ENCODE results near the gene KPNA6. TPM values are rescaled to one million over a fixed set of nuclear protein-coding genes. Genes with fewer than 3 reads are reported as not detected.
A peak's percentile ranks its signal among the peaks of the same experiment; 100 is the strongest.

Gene KPNA6
- total RNA-seq, 1 experiment from 2014 or later: 114 TPM

- no peak within 1 kb of the TSS for H2AK5ac ChIP-seq (ENCODE audit: insufficient read length, low read length)
- DNase-seq: peak; percentile 97
- H2BK12ac ChIP-seq (ENCODE audit: insufficient read length, low read depth, low read length): no peak within 1 kb of the TSS
- H3K4me1 Mint-ChIP-seq: peaks cover 28 to 33% of the 10 kb centered on the region in 2 experiments
- H2AFZ ChIP-seq (ENCODE audit: low read length): no peak within 1 kb of the TSS
- H3K4ac ChIP-seq (ENCODE audit: low read depth, low read length): no peak within 1 kb of the TSS
- no peak within 1 kb of the TSS for H3K23ac ChIP-seq (ENCODE audit: insufficient read length, low read depth, low read length)
- H3K36me3 Mint-ChIP-seq (ENCODE audit: insufficient read depth in 1 of 3, low read depth in 3 of 3): peaks cover 28 to 54% (median 39%) of the 10 kb centered on the region in 3 experiments
- H3K4me2 ChIP-seq (ENCODE audit: insufficient read depth, insufficient read length, low read length): peak within 1 kb of the TSS; percentile 77
- peaks cover 6% of the 10 kb centered on the region for H3K79me1 ChIP-seq (ENCODE audit: insufficient read depth, low read depth, low read length, poor library complexity, severe bottlenecking)
- H3K14ac ChIP-seq (ENCODE audit: insufficient read depth, low read length): peak within 1 kb of the TSS; percentile 33
- H2BK5ac ChIP-seq (ENCODE audit: insufficient read length, low read length): no peak within 1 kb of the TSS
- H3K9ac ChIP-seq (ENCODE audit: extremely low read depth, insufficient read length, low read length): peak within 1 kb of the TSS; percentile 64
- no peak for TF ChIP-seq CTCF (conservative IDR thresholded peaks at IDR 0.05)
- H3K79me2 ChIP-seq (ENCODE audit: insufficient read depth, low read length): peaks cover 4% of the 10 kb centered on the region; the same call in 1 of the 2 replicates
- WGBS (ENCODE audit: extremely low coverage, insufficient read length, low lambda C conversion rate): no CpG with 5 or more reads among the region's 79 CpGs
- no peaks in the 10 kb centered on the region for H3K9me3 Mint-ChIP-seq
- H3K27ac Mint-ChIP-seq: peak within 1 kb of the TSS; percentile 96 to 98 (median 97)
- H4K8ac ChIP-seq (replicated peaks; ENCODE audit: insufficient read length, low read depth, low read length): no peak within 1 kb of the TSS
- no peak within 1 kb of the TSS for H3K27ac ChIP-seq (ENCODE audit: insufficient read length, low read depth, low read length)
- peaks cover 6% of the 10 kb centered on the region for H3K4me1 ChIP-seq (ENCODE audit: insufficient read depth, low read length)
- no peak within 1 kb of the TSS for H2BK15ac ChIP-seq (ENCODE audit: low read depth, low read length)
- H3T11ph ChIP-seq (ENCODE audit: low read length): no peak within 1 kb of the TSS
- H3K27me3 ChIP-seq (ENCODE audit: insufficient read depth, low read length): no peaks in the 10 kb centered on the region
- no peak within 1 kb of the TSS for H2BK20ac ChIP-seq (ENCODE audit: low read depth, low read length, poor library complexity, severe bottlenecking)
- H4K20me1 ChIP-seq (ENCODE audit: control insufficient read depth, insufficient read depth, insufficient read length): no peaks in the 10 kb centered on the region
- peaks cover 7% of the 10 kb centered on the region for H3K23me2 ChIP-seq (ENCODE audit: insufficient read length, low read depth, low read length, poor library complexity, severe bottlenecking)
- H3K56ac ChIP-seq (ENCODE audit: insufficient read length, low read depth, low read length): no peak within 1 kb of the TSS
- no peaks in the 10 kb centered on the region for H3K27me3 Mint-ChIP-seq (ENCODE audit: low read depth)
- H2BK120ac ChIP-seq (ENCODE audit: low read depth, low read length, poor library complexity, severe bottlenecking): no peak within 1 kb of the TSS
- no peaks in the 10 kb centered on the region for H3K9me3 ChIP-seq (ENCODE audit: control insufficient read depth, low read depth, low read length)
- peak within 1 kb of the TSS; percentile 20 for H3K18ac ChIP-seq (ENCODE audit: insufficient read length, low read depth, low read length)
- no peak within 1 kb of the TSS for H4K5ac ChIP-seq (ENCODE audit: insufficient read length, low read depth, low read length)
- no peak within 1 kb of the TSS for H4K91ac ChIP-seq (ENCODE audit: insufficient read length, low read depth, low read length)
- peak within 1 kb of the TSS; percentile 92 for H3K4me3 Mint-ChIP-seq
Observed at GRCh38 chr1:32179443-32180185, 71.8 kb downstream of the KPNA6 start, which contains the start of gene TXLNA. Gene TXLNA, plus strand, starts transcription at chr1:32179675. Its CDS starts 671 bp downstream, at chr1:32180346.

Measured in H9 (cell line).